Eye (tissue), 1 donor: ENCODE results near the gene GPC4.
"Not testable (repeated sequence)": the region's sequence is repeated elsewhere in the genome, so short reads cannot be mapped to it uniquely, and the experiment has no call there.

ENCODE experiments used
- DNase-seq: peaks from one replicate; pipeline ENCODE4 v3.0.0-alpha.2; 2015

The GPC4 gene

GRCh38 chrX:133365871-133366611, 49.2 kb downstream of the GPC4 start:
- DNase-seq = no peak

GRCh38 chrX:133364865-133365264, 50.4 kb downstream of the GPC4 start:
- no peak for DNase-seq

- no peak for DNase-seq
Observed at GRCh38 chrX:133364196-133364595, 51.1 kb downstream of the GPC4 start.

- no peak for DNase-seq
Observed at GRCh38 chrX:133362538-133362937, 52.8 kb downstream of the GPC4 start.

GRCh38 chrX:133359466-133359865, 55.8 kb downstream of the GPC4 start:
- no peak for DNase-seq

- DNase-seq = no peak
Observed at GRCh38 chrX:133353233-133353632, 62.1 kb downstream of the GPC4 start.

- no peak for DNase-seq
Observed at GRCh38 chrX:133350751-133351150, 64.5 kb downstream of the GPC4 start.

GRCh38 chrX:133346026-133346425, 69.3 kb downstream of the GPC4 start:
- DNase-seq = no peak

- DNase-seq = no peak
Observed at GRCh38 chrX:133339566-133339965, 75.7 kb downstream of the GPC4 start.

- DNase-seq = no peak
Observed at GRCh38 chrX:133337250-133337649, 78.0 kb downstream of the GPC4 start.

- DNase-seq = peak; percentile 65
Observed at GRCh38 chrX:133335027-133335426, 80.3 kb downstream of the GPC4 start.

GRCh38 chrX:133333154-133333750, 82.0 kb downstream of the GPC4 start:
- no peak for DNase-seq

- DNase-seq = no peak
Observed at GRCh38 chrX:133332737-133333136, 82.6 kb downstream of the GPC4 start.

GRCh38 chrX:133330956-133331355, 84.3 kb downstream of the GPC4 start:
- DNase-seq = no peak

- DNase-seq = no peak
Observed at GRCh38 chrX:133325422-133325821, 89.9 kb downstream of the GPC4 start.

- no peak for DNase-seq
Observed at GRCh38 chrX:133323431-133323830, 91.9 kb downstream of the GPC4 start.

GRCh38 chrX:133322269-133322668, 93.0 kb downstream of the GPC4 start:
- not testable (repeated sequence) for DNase-seq

- DNase-seq = no peak
Observed at GRCh38 chrX:133321451-133321850, 93.8 kb downstream of the GPC4 start.

GRCh38 chrX:133314281-133314680, 101.0 kb downstream of the GPC4 start:
- DNase-seq = no peak

- no peak for DNase-seq
Observed at GRCh38 chrX:133308499-133308897, 106.8 kb downstream of the GPC4 start.

GRCh38 chrX:133307637-133308498, 107.4 kb downstream of the GPC4 start:
- peak; percentile 51 for DNase-seq

GRCh38 chrX:133307094-133307493, 108.2 kb downstream of the GPC4 start:
- DNase-seq = no peak

- DNase-seq = no peak
Observed at GRCh38 chrX:133306316-133306715, 109.0 kb downstream of the GPC4 start.

GRCh38 chrX:133305348-133305747, 109.9 kb downstream of the GPC4 start:
- DNase-seq = no peak
